Measurements from ENCODE around the gene LAX1.

- TF ChIP-seq, protein P1, sequence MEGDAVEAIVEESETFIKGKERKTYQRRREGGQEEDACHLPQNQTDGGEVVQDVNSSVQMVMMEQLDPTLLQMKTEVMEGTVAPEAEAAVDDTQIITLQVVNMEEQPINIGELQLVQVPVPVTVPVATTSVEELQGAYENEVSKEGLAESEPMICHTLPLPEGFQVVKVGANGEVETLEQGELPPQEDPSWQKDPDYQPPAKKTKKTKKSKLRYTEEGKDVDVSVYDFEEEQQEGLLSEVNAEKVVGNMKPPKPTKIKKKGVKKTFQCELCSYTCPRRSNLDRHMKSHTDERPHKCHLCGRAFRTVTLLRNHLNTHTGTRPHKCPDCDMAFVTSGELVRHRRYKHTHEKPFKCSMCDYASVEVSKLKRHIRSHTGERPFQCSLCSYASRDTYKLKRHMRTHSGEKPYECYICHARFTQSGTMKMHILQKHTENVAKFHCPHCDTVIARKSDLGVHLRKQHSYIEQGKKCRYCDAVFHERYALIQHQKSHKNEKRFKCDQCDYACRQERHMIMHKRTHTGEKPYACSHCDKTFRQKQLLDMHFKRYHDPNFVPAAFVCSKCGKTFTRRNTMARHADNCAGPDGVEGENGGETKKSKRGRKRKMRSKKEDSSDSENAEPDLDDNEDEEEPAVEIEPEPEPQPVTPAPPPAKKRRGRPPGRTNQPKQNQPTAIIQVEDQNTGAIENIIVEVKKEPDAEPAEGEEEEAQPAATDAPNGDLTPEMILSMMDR (conservative IDR thresholded peaks at IDR 0.05): no peak
- TF ChIP-seq ZFX (IDR thresholded peaks at IDR 0.05): no peak
These were observed 13.2 kb downstream of the LAX1 start for GRCh38 chr1:203778146-203778545.

All from C4-2B (cell line).